Activated naive CD8-positive, alpha-beta T cell treated with anti-CD3 and anti-CD28 coated beads, Interleukin-2, amount 10 ng/mL, durations not matched to agents 7 days and 5 days (primary cell): ENCODE results near the gene FAM117B. TPM values are rescaled to one million over a fixed set of nuclear protein-coding genes. Genes with fewer than 3 reads are reported as not detected.
"Not testable (repeated sequence)": the region's sequence is repeated elsewhere in the genome, so short reads cannot be mapped to it uniquely, and the experiment has no call there.

Experiments
- ATAC-seq: fragments of 150-1000 bp; cut with Tn5 transposase; one replicate; pipeline ENCODE4 v1.10.0; 2021; ENCODE audit warnings: low read depth, moderate library complexity
- POLR2A ChIA-PET: fragments of 350-600 bp; sonication (Branson Sonifier 250); formaldehyde crosslinking; loops from one replicate; lab custom pipeline; 2021; ENCODE audit warnings: antibody characterized with exemption; lab: Charles Lee
- DNase-seq: peaks from one replicate; pipeline ENCODE4 v3.0.0; 2021
- H3K27ac Mint-ChIP-seq: one replicate; pipeline ENCODE4 v1.8.0; 2022; ENCODE audit warnings: mild to moderate bottlenecking, mixed read lengths
- H3K27me3 Mint-ChIP-seq: one replicate; pipeline ENCODE4 v1.8.0; 2022; ENCODE audit warnings: mild to moderate bottlenecking, moderate library complexity, mixed read lengths
- H3K36me3 Mint-ChIP-seq: one replicate; pipeline ENCODE4 v1.8.0; 2021; ENCODE audit warnings: mild to moderate bottlenecking, mixed read lengths
- H3K4me1 Mint-ChIP-seq: one replicate; pipeline ENCODE4 v1.8.0; 2021; ENCODE audit warnings: mixed read lengths
- H3K4me3 Mint-ChIP-seq: one replicate; pipeline ENCODE4 v1.8.0; 2022; ENCODE audit warnings: mild to moderate bottlenecking, moderate library complexity, mixed read lengths
- H3K9me3 Mint-ChIP-seq: one replicate; pipeline ENCODE4 v1.8.0; 2021; ENCODE audit warnings: mixed read lengths
- total RNA-seq, 2 experiments: library from RNA; stranded (reverse); gene quantifications; one replicate each; pipeline ENCODE4 v1.2.3, GENCODE V29; 2021

FAM117B gene
- total RNA-seq, 2 experiments from 2014 or later, result 22.1 to 23.1 TPM

DNA sequence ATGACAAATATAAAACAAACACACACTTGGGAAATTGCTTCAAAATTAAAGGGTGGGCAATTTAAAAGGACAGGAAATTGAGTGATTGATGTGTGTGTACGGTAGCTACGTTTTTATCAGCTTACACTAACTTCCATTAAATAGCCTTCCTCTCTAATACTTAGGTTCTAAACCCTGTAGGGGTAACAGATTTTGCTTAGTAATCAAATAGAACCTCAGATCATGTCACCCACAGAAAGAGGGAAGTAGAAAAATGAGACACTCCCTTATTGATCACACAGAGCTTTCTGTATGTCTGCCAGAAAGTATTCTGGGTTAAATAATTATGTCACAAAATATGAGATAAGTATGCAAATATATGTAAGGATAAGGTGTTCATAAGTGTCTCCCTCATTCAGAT, 143.4 kb downstream of the FAM117B start:
- DNase-seq (no peak), ATAC-seq (no peak)
- no peaks in the 10 kb centered on the region for H3K27me3 Mint-ChIP-seq
- POLR2A ChIA-PET, result interaction anchor here (0.7 kb wide), 1 partner anchor 102 kb away, joined by 3 read pairs; no protein-coding TSS in a partner anchor
- no peak overlapping the region for H3K27ac Mint-ChIP-seq
- peaks cover 53% of the 10 kb centered on the region for H3K36me3 Mint-ChIP-seq
- H3K4me3 Mint-ChIP-seq, result no peak overlapping the region
- peaks cover 7% of the 10 kb centered on the region for H3K4me1 Mint-ChIP-seq
- H3K9me3 Mint-ChIP-seq, result no peaks in the 10 kb centered on the region

DNA sequence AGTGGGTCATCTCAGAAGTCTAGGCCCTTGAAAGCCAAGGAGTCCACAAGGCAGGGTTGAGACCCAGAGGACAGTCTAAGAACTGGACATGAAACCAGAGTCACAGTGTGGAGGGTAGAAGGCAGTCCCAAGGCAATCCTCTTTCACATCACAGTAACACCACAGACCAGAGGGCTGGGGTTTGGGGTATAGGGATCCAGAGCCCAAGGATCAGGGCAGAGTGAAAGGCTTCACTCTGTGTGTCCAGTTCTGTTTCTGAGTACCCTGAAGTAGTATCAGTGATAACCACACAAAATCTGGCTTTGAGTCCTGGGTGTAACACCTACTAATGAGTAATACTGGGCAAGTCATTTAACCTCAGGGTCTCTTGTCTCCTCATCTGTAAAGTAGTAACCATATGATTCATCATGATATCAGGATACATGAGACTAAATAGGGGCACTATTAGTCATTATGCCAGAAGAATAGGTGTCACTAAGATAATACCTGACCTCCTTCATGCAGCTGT, 145.8 kb downstream of the FAM117B start:
- H3K4me3 Mint-ChIP-seq, result no peak overlapping the region
- peaks cover 57% of the 10 kb centered on the region for H3K36me3 Mint-ChIP-seq
- no peaks in the 10 kb centered on the region for H3K9me3 Mint-ChIP-seq
- H3K27me3 Mint-ChIP-seq, result no peaks in the 10 kb centered on the region
- peaks cover 3% of the 10 kb centered on the region for H3K4me1 Mint-ChIP-seq
- ATAC-seq (peak; percentile 33), DNase-seq (no peak)
- no peak overlapping the region for H3K27ac Mint-ChIP-seq
- POLR2A ChIA-PET, result no interaction called here

DNA sequence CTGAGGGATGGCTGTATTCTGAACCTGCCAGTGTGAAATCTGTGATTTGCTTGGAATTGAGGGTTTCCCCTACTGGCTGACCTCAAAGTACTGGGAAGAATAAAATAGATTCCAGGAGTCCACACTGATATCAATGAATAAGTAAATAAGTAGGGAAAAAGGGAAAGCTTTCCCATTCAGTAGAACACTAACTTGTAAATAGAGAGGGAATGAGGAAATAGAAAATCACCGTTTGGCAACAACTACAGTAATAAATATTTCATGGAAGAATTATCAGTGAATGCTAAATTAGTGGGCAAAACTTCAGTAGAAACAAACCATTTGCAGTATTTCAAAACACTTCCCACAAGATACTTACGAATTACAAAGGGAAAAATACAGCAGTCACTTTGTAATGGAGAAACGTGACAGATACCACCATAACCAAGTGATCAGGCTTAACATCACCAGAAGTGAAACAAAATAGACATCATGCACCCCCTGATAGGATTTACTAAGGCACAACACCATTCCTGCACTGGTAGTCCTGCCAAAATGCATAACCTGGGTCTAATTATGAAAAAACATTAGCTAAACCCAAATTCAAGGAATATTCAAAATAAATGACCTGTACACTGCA, 148.3 kb downstream of the FAM117B start:
- Mint-ChIP-seq H3K9me3 (no peaks in the 10 kb centered on the region), H3K4me3 (no peak overlapping the region), H3K36me3 (peaks cover 58% of the 10 kb centered on the region), H3K4me1 (peaks cover 3% of the 10 kb centered on the region), H3K27ac (no peak overlapping the region), H3K27me3 (no peaks in the 10 kb centered on the region)
- no peak for ATAC-seq
- POLR2A ChIA-PET, result no interaction called here
- no peak for DNase-seq

DNA sequence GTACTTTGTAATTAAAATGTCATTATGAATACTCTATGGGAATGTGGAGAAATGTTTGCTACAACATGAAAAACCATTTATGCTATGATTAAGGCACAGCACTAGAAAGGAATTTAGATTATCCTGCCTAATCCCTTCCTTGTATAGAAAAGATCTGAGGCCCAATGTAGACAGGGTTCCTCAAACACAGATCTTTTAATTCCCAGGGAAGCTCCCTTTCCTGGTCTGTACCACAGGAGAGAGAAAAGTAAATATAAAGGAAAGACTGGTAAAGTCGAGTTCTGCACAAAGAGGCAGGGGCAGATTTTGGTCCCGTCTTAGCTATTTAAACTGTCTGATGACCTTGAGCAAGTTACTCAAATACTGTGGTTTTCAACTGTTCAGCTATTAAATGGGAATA, 152.1 kb downstream of the FAM117B start:
- no peak overlapping the region for H3K4me3 Mint-ChIP-seq
- H3K27ac Mint-ChIP-seq, result no peak overlapping the region
- no peaks in the 10 kb centered on the region for H3K4me1 Mint-ChIP-seq
- ATAC-seq, result no peak
- POLR2A ChIA-PET, result no interaction called here
- peaks cover 1% of the 10 kb centered on the region for H3K9me3 Mint-ChIP-seq
- no peak for DNase-seq
- H3K27me3 Mint-ChIP-seq, result no peaks in the 10 kb centered on the region
- H3K36me3 Mint-ChIP-seq, result peaks cover 39% of the 10 kb centered on the region

DNA sequence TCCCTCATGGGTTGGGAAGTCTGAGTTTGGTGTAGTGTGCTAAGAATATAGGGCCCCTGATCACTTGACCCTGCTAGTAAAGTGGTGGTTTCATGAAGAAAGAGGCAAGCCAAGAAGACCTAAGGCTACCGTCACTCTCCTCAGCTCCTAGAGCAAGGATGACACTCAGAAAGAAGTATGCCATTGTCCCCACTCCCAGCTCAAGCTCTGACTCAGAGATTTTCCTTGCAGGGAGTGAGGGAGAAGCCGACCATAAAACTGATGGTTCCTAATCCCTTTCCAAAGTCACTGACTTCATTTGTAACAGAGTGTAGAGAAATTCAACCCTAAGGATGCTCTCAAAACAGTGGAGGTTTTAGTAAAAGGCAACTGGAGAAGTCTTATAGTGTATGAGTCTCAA, 155.9 kb downstream of the FAM117B start:
- Mint-ChIP-seq H3K9me3 (peaks cover 1% of the 10 kb centered on the region), H3K27ac (no peak overlapping the region), H3K4me1 (no peaks in the 10 kb centered on the region), H3K36me3 (peaks cover 23% of the 10 kb centered on the region), H3K27me3 (no peaks in the 10 kb centered on the region), H3K4me3 (no peak overlapping the region)
- POLR2A ChIA-PET, result no interaction called here
- DNase-seq (no peak), ATAC-seq (no peak)

DNA sequence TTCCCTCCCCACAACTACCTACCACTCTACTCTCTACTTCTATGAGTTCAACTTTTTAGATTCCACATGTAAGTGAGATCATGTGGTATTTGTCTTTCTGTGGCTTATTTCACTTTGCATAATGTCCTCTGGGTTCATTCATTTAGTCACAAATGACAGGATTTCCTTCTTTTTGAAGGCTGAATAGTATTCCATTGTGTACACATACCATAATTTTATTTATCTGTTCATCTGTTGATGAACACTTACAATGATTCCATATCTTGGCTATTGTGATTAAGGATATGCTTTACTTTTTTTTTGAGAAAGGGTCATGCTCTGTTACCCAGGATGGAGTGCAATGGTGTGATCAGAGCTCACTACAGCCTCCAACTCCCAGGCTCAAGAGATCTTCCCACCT, 163.2 kb downstream of the FAM117B start:
- Mint-ChIP-seq H3K36me3 (peaks cover 27% of the 10 kb centered on the region), H3K4me3 (no peak overlapping the region), H3K4me1 (no peaks in the 10 kb centered on the region), H3K9me3 (peaks cover 4% of the 10 kb centered on the region), H3K27ac (no peak overlapping the region), H3K27me3 (no peaks in the 10 kb centered on the region)
- POLR2A ChIA-PET, result no interaction called here
- DNase-seq (no peak), ATAC-seq (no peak)

DNA sequence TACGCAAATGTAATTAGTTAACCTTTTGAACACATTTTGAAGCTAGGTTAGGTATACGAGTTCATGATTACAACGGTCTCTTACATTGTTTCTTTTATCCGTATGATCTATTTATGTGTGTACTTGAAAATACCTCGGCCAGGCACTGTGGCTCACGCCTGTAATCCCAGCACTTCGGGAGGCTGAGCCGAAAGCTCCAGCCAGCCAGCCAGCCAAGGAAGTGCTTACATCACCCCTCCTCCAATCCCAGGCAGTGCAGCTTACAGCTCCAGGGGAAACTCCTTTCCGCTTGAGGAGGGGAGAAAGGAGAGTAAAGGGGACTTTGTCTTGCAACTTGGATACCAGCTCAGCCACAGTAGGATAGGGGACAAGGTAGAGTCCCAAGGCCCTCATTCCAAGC, 171.1 kb downstream of the FAM117B start:
- H3K9me3 Mint-ChIP-seq, DNase-seq, H3K4me1 Mint-ChIP-seq, H3K27ac Mint-ChIP-seq, H3K27me3 Mint-ChIP-seq, POLR2A ChIA-PET, ATAC-seq, H3K4me3 Mint-ChIP-seq: not testable (repeated sequence)
- peaks cover 26% of the 10 kb centered on the region for H3K36me3 Mint-ChIP-seq

DNA sequence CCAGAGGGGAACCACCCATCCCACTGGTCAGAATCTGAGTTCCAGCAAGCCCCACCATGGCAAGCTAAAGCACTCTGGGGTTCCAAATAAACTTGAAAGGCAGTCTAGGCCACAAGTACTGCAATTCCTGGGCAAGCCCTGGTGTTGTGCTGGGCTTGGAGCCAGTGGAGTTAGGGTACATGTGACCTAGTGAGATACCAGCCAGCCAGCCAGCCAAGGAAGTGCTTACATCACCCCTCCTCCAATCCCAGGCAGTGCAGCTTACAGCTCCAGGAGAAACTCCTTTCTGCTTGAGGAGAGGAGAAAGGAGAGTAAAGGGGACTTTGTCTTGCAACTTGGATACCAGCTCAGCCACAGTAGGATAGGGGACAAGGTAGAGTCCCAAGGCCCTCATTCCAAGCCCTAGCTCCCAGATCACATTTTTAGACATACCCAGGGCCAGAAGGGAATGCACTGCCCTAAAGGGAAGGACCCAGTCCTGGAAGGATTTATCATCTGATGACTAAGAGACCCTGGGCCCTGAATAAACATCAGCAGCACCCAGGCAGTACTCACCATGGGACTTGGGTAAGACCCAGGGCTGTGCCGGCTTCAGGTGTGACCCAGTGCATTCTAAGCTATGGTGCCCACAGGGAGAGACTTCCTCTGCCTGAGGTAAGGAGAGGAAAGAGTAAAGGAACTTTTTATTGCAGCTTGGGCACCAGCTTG, 172.8 kb downstream of the FAM117B start:
- H3K27ac Mint-ChIP-seq, H3K4me1 Mint-ChIP-seq, DNase-seq, H3K27me3 Mint-ChIP-seq, H3K9me3 Mint-ChIP-seq, H3K4me3 Mint-ChIP-seq, POLR2A ChIA-PET, ATAC-seq: not testable (repeated sequence)
- H3K36me3 Mint-ChIP-seq, result peaks cover 29% of the 10 kb centered on the region

DNA sequence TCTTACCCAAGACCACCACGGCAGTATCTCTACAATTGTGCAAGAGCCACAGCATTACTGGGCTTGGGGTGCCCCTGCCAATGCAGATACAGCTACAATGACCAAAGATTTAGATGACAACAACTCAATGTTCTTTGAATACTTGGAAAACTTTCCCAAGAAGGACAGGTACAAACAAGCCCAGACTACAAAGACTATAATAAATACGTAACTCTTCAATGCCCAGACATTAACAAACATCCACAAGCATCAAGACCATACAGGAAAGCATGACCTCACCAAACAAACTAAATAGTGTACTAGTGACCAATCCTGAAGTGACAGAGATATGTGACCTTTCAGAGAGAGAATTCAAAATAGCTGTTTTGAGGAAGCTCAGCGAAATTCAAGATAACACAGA, 174.0 kb downstream of the FAM117B start:
- no peak overlapping the region for H3K4me3 Mint-ChIP-seq
- ATAC-seq (no peak), DNase-seq (no peak)
- POLR2A ChIA-PET, result interaction anchor here (0.6 kb wide), 1 partner anchor 143 kb away, joined by 4 read pairs; no protein-coding TSS in a partner anchor
- peaks cover 26% of the 10 kb centered on the region for H3K36me3 Mint-ChIP-seq
- H3K27ac Mint-ChIP-seq, result no peak overlapping the region
- no peaks in the 10 kb centered on the region for H3K27me3 Mint-ChIP-seq
- peaks cover 2% of the 10 kb centered on the region for H3K9me3 Mint-ChIP-seq
- H3K4me1 Mint-ChIP-seq, result no peaks in the 10 kb centered on the region

DNA sequence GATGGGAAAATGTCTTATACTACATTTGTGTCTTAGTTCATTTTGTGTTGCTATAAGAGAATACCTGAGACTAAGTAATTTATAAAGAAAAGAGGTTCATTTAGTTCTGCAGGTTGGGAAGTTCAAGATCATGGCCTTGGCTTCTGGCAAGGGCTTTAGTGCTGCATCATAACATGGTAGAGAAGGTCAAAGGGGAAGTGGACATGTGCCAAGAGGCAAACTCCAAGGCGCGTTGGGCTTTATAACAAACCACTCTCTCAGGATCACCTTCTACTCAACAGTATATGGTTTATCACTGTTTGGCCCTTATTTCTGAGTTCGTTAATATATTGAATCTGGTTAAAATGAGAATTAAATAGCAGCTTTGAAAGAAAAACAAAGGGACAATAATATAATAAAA, 178.6 kb downstream of the FAM117B start:
- Mint-ChIP-seq H3K36me3 (peaks cover 30% of the 10 kb centered on the region), H3K27ac (no peak overlapping the region), H3K4me1 (no peaks in the 10 kb centered on the region), H3K9me3 (peaks cover 2% of the 10 kb centered on the region), H3K4me3 (no peak overlapping the region), H3K27me3 (no peaks in the 10 kb centered on the region)
- no peak for ATAC-seq
- DNase-seq, result no peak
- POLR2A ChIA-PET, result no interaction called here

DNA sequence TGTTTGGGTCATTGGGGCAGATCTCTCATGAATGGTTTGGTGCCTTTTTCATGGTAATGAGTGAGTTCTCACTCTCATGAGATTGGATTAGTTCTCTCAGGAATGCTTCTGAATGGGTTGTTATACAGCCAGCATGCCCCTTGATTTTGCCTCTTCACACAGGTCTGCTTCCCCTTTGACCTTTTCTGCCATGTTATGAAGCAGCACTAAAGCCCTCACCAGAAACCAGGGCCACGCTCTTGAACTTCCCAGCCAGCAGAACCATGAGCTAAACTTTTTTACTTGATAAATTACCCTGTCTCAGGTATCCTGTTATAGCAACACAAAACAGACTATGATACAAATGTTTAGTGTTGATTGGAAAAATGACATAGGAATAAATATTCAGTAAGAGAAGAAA, 179.5 kb downstream of the FAM117B start:
- Mint-ChIP-seq H3K4me1 (no peaks in the 10 kb centered on the region), H3K9me3 (peaks cover 2% of the 10 kb centered on the region), H3K27ac (no peak overlapping the region), H3K36me3 (peaks cover 25% of the 10 kb centered on the region), H3K27me3 (no peaks in the 10 kb centered on the region), H3K4me3 (no peak overlapping the region)
- POLR2A ChIA-PET, result no interaction called here
- ATAC-seq (no peak), DNase-seq (no peak)

DNA sequence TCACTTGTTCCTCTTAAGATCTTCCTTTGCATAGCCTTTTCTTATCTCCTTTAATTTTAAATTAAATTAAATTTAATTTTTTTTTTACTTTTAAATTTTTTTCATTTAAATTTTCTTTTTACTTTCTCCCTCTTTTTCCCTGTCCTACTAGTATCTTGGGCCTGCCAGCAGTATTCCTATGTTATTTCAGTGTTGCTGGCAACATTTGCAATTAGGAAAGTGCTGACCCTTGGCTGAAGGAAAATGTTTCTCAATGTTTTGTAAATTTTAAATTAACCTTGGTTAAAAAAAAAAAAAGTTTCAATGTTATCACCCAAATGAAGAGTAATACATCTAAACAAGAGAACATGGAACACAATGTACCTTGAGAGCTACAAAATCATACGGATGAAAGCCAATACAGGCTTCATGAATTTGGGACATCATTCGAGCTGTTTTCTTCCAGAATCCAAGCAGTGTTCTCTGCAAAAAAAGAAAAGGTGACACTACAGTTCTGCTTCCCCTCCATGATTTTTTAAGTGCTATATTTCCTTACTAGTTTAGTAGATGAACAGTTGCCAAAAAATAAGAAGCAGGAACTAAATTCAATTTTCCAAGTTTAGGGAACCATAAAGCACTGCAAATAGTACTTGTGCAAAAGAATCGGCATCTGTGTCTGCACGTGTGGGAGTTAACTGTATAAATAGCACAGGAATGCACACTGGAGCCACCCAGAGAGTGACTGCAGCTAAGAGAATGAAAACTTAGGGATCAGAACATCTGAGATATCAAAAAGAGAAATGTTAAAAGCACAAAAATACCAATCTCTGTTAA, 181.0 kb downstream of the FAM117B start:
- no peak overlapping the region for H3K27ac Mint-ChIP-seq

DNA sequence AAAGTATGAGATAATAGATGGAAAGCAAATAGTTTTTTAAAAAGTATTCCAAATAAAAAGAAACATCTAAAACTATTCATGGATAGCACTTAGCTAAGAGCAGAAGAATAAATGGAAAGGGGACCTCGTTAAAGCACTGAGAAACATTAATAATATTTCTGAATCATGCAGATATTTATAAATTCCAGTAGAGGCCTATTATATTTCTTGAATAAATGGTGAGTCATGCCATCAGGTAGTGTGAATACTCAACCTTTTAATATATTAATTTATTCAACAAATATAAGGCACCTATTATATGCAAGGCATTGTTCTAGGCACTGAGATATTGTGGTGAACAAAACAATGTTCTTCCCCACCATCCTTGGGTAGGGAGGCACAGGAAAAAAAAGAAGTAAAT, 183.0 kb downstream of the FAM117B start:
- Mint-ChIP-seq H3K27ac (no peak overlapping the region), H3K9me3 (no peaks in the 10 kb centered on the region), H3K4me1 (no peaks in the 10 kb centered on the region), H3K4me3 (no peak overlapping the region), H3K27me3 (no peaks in the 10 kb centered on the region), H3K36me3 (peaks cover 10% of the 10 kb centered on the region)
- DNase-seq (no peak), ATAC-seq (no peak)
- POLR2A ChIA-PET, result no interaction called here

More for the DNA sequence above, 181.0 kb downstream of the FAM117B start:
- DNase-seq (no peak), ATAC-seq (no peak)
- Mint-ChIP-seq H3K4me3 (no peak overlapping the region), H3K36me3 (peaks cover 17% of the 10 kb centered on the region), H3K27me3 (no peaks in the 10 kb centered on the region), H3K9me3 (no peaks in the 10 kb centered on the region), H3K4me1 (no peaks in the 10 kb centered on the region)
- POLR2A ChIA-PET, result no interaction called here
